ENCODE data around the gene SRP9.
A peak's percentile ranks its signal among the peaks of the same experiment; 100 is the strongest.
"Not testable (repeated sequence)": the region's sequence is repeated elsewhere in the genome, so short reads cannot be mapped to it uniquely, and the experiment has no call there.

SRP9 gene

GRCh38 chr1:225810579-225811538, 33.2 kb downstream of the SRP9 start:
- peaks cover 15% of the 10 kb centered on the region for H3K36me3 Mint-ChIP-seq (ENCODE audit: low read depth)
- H3K9me3 Mint-ChIP-seq: not testable (repeated sequence)
- intact Hi-C loops (cut with micrococcal nuclease): loop anchor here (5.0 kb wide), 1 partner anchor 34 kb away; the partner anchor contains the start of gene SRP9
- peak overlapping the region; percentile 82 for H3K27ac Mint-ChIP-seq
- H3K27me3 Mint-ChIP-seq: peaks cover 15% of the 10 kb centered on the region
- peaks cover 57% of the 10 kb centered on the region for H3K4me1 Mint-ChIP-seq (ENCODE audit: low read depth)
- H3K4me3 Mint-ChIP-seq: peak overlapping the region; percentile 90

GRCh38 chr1:225811622-225812487, 34.2 kb downstream of the SRP9 start:
- Mint-ChIP-seq H3K4me3 (peak overlapping the region; percentile 90), H3K27ac (peak overlapping the region; percentile 82)

GRCh38 chr1:225812488-225813213, 35.0 kb downstream of the SRP9 start:
- Mint-ChIP-seq H3K27me3 (peaks cover 15% of the 10 kb centered on the region), H3K4me1 (ENCODE audit: low read depth) (peaks cover 68% of the 10 kb centered on the region), H3K9me3 (no peaks in the 10 kb centered on the region), H3K27ac (peak overlapping the region; percentile 82), H3K4me3 (no peak overlapping the region), H3K36me3 (ENCODE audit: low read depth) (peaks cover 17% of the 10 kb centered on the region)
- intact Hi-C loops (cut with micrococcal nuclease): loop anchor here (5.0 kb wide), 1 partner anchor 35 kb away; the partner anchor contains the start of gene SRP9

More at GRCh38 chr1:225811622-225812487, 34.2 kb downstream of the SRP9 start:
- Mint-ChIP-seq H3K27me3 (peaks cover 15% of the 10 kb centered on the region), H3K36me3 (ENCODE audit: low read depth) (peaks cover 17% of the 10 kb centered on the region), H3K4me1 (ENCODE audit: low read depth) (peaks cover 60% of the 10 kb centered on the region), H3K9me3 (no peaks in the 10 kb centered on the region)
- intact Hi-C loops (cut with micrococcal nuclease): loop anchor here (5.0 kb wide), 1 partner anchor 35 kb away; the partner anchor contains the start of gene SRP9

GRCh38 chr1:225813214-225813964, 35.8 kb downstream of the SRP9 start:
- H3K4me3 Mint-ChIP-seq: peak overlapping the region; percentile 41
- H3K36me3 Mint-ChIP-seq (ENCODE audit: low read depth): peaks cover 17% of the 10 kb centered on the region
- peaks cover 15% of the 10 kb centered on the region for H3K27me3 Mint-ChIP-seq
- no peaks in the 10 kb centered on the region for H3K9me3 Mint-ChIP-seq
- H3K4me1 Mint-ChIP-seq (ENCODE audit: low read depth): peaks cover 75% of the 10 kb centered on the region
- peak overlapping the region; percentile 82 for H3K27ac Mint-ChIP-seq
- intact Hi-C loops (cut with micrococcal nuclease): loop anchor here (5.0 kb wide), 1 partner anchor 36 kb away; the partner anchor contains the start of gene SRP9

GRCh38 chr1:225814381-225814780, 36.8 kb downstream of the SRP9 start:
- intact Hi-C loops (cut with micrococcal nuclease): loop anchor here (5.0 kb wide), 1 partner anchor 37 kb away; the partner anchor contains the start of gene SRP9
- H3K4me1 Mint-ChIP-seq (ENCODE audit: low read depth): peaks cover 74% of the 10 kb centered on the region
- peak overlapping the region; percentile 82 for H3K27ac Mint-ChIP-seq
- no peaks in the 10 kb centered on the region for H3K9me3 Mint-ChIP-seq
- H3K36me3 Mint-ChIP-seq (ENCODE audit: low read depth): peaks cover 20% of the 10 kb centered on the region
- peaks cover 10% of the 10 kb centered on the region for H3K27me3 Mint-ChIP-seq
- H3K4me3 Mint-ChIP-seq: no peak overlapping the region

- H3K27ac Mint-ChIP-seq; intact Hi-C loops (cut with micrococcal nuclease); H3K9me3 Mint-ChIP-seq; H3K4me3 Mint-ChIP-seq: not testable (repeated sequence)
- Mint-ChIP-seq H3K27me3 (peaks cover 10% of the 10 kb centered on the region), H3K4me1 (ENCODE audit: low read depth) (peaks cover 70% of the 10 kb centered on the region), H3K36me3 (ENCODE audit: low read depth) (peaks cover 26% of the 10 kb centered on the region)
Measured at GRCh38 chr1:225815090-225815489, 37.5 kb downstream of the SRP9 start.

GRCh38 chr1:225815526-225816178, 38.0 kb downstream of the SRP9 start:
- no peak overlapping the region for H3K27ac Mint-ChIP-seq
- intact Hi-C loops (cut with micrococcal nuclease): no loop called here

GRCh38 chr1:225816643-225817538, 39.3 kb downstream of the SRP9 start:
- Mint-ChIP-seq H3K36me3 (ENCODE audit: low read depth) (peaks cover 27% of the 10 kb centered on the region), H3K9me3 (no peaks in the 10 kb centered on the region), H3K27ac (peak overlapping the region; percentile 62), H3K4me1 (ENCODE audit: low read depth) (peaks cover 53% of the 10 kb centered on the region), H3K4me3 (no peak overlapping the region), H3K27me3 (no peaks in the 10 kb centered on the region)
- intact Hi-C loops (cut with micrococcal nuclease): no loop called here

More at GRCh38 chr1:225815526-225816178, 38.0 kb downstream of the SRP9 start:
- Mint-ChIP-seq H3K4me1 (ENCODE audit: low read depth) (peaks cover 66% of the 10 kb centered on the region), H3K36me3 (ENCODE audit: low read depth) (peaks cover 26% of the 10 kb centered on the region), H3K27me3 (peaks cover 6% of the 10 kb centered on the region), H3K4me3 (no peak overlapping the region), H3K9me3 (no peaks in the 10 kb centered on the region)

GRCh38 chr1:225817611-225818061, 40.0 kb downstream of the SRP9 start:
- intact Hi-C loops (cut with micrococcal nuclease): no loop called here
- Mint-ChIP-seq H3K4me1 (ENCODE audit: low read depth) (peaks cover 53% of the 10 kb centered on the region), H3K27ac (peak overlapping the region; percentile 62), H3K9me3 (no peaks in the 10 kb centered on the region), H3K36me3 (ENCODE audit: low read depth) (peaks cover 35% of the 10 kb centered on the region), H3K4me3 (no peak overlapping the region), H3K27me3 (no peaks in the 10 kb centered on the region)

- no peaks in the 10 kb centered on the region for H3K9me3 Mint-ChIP-seq
- H3K4me1 Mint-ChIP-seq (ENCODE audit: low read depth): peaks cover 48% of the 10 kb centered on the region
- intact Hi-C loops (cut with micrococcal nuclease): no loop called here
- peak overlapping the region; percentile 62 for H3K27ac Mint-ChIP-seq
- H3K27me3 Mint-ChIP-seq: no peaks in the 10 kb centered on the region
- H3K4me3 Mint-ChIP-seq: no peak overlapping the region
- H3K36me3 Mint-ChIP-seq (ENCODE audit: low read depth): peaks cover 39% of the 10 kb centered on the region
Measured at GRCh38 chr1:225818229-225818628, 40.6 kb downstream of the SRP9 start.

- Mint-ChIP-seq H3K27me3 (no peaks in the 10 kb centered on the region), H3K4me1 (ENCODE audit: low read depth) (peaks cover 43% of the 10 kb centered on the region), H3K9me3 (no peaks in the 10 kb centered on the region), H3K27ac (no peak overlapping the region), H3K36me3 (ENCODE audit: low read depth) (peaks cover 45% of the 10 kb centered on the region), H3K4me3 (no peak overlapping the region)
- intact Hi-C loops (cut with micrococcal nuclease): no loop called here
Measured at GRCh38 chr1:225819346-225820192, 41.9 kb downstream of the SRP9 start.

All from dendritic cell treated with granulocyte-macrophage colony-stimulating factor and Interleukin-4, amounts not matched to agents 40 ng/mL and 50 ng/mL, for 4 days (primary cell).